GM19452 (cell line): Measurements from ENCODE around the gene AGXT.

Experiments used
- ATAC-seq: cut with Tn5 transposase; IDR thresholded peaks from one replicate; pipeline ENCODE4 v1.9.1; 2021; ENCODE audit not compliant: unreplicated experiment

Gene AGXT

DNA sequence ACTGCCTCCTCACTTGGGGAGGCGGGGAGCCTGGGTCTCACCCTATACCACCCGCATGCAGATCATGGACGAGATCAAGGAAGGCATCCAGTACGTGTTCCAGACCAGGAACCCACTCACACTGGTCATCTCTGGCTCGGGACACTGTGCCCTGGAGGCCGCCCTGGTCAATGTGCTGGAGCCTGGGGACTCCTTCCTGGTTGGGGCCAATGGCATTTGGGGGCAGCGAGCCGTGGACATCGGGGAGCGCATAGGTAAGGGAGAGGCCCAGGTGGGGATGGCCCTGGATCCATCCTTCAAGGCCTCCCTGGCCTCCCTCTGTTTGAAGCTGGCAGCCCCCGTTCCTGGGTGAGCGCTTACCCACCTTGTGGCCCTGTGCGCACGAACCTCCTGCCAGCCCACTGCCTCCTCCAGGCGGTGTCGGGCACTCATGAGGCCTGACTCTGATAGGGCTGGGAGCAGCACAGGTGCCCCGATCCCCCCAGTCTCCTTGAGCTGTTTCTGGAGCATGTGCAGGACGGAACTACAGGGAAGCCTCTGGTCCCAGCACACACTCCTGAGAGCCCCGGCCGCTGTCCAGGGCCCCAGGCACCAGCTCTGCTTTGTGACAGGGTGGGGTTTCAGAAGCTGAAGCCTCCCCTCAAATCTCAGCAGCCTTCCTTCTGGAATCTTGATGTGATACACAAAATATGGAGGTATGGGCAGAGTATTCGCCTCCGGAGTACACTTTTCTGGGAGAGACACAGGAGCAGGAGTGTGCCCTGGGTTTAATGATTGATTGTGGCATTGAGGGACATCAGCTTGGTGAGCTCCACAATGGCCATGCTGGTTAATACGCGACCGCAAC, 708 bp downstream of the AGXT start:
- ATAC-seq, result no peak

DNA sequence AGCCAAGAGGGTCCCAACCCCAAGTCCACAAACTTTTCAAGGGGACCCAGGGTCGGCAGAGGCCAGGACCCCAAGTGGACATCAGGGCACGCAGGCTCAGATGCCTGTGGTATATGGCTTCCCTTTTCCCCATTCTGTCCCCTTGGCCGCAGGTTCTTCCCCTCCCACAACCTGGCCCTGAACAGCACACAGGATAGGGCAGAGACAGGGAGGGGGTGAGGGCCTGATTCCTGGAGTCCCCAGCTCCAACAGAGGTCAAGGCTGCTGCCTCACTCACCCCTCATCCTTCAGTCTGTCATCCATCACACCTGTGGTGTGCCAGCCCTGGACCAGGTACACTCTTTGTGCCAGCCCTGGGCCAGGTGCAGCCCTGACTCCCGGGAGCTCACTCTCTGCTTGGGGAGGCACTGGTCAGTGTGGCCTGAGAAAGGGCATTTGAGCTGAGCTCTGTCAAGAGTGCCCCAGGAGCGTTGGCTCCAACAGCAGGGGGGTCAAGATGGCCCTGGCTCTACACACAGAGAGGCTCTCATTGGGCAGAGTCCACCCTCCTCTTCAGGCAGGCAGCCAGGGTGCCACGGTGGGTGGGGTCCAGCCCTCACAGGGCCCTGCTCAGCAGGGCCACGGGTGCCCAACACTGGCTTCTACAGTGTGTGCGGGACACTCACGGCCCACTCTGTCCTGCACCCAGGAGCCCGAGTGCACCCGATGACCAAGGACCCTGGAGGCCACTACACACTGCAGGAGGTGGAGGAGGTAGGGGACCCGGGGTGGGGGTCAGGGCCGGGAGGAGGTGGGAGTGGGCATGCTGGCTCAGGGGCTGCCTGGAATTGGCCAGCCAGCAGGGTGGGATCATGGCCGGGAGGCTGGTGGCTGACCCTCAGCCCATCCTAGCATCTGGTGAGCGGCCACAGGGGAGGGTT, 1.6 kb downstream of the AGXT start:
- no peak for ATAC-seq

GRCh38 chr2:240871071-240871958, 2.7 kb downstream of the AGXT start:
- no peak for ATAC-seq

DNA sequence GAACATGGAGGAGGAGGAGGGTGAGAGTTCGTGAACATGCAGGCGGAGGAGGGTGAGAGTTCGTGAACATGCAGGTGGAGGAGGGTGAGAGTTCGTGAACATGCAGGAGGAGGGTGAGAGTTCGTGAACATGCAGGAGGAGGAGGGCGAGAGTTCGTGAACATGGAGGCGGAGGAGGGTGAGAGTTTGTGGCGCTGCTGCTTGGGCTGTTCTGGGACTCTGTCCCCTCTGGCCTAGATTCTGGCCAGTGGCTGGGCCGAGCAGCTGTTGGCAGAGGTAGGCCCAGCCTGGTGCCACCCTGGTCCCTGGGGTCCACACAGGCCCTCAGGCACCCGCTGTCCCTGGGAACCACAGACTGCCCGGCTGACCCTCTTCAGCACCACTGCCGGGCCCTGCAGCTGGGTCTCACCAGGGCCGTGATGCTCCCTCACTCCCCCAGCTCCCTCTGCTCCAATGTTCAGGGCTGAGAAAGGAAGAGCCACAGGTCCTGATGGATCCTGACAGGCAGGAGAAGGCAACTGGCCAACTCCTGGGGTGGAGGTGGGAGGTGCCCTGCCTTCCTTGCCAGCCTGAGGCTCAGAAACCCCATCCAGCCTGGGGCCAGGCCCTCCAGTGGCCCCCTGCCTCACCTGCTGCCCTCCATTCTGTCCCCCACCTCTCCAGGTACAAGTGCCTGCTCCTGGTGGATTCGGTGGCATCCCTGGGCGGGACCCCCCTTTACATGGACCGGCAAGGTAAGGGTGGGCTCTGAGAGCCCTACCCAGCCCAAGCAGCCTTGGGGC, 3.9 kb downstream of the AGXT start:
- no peak for ATAC-seq

DNA sequence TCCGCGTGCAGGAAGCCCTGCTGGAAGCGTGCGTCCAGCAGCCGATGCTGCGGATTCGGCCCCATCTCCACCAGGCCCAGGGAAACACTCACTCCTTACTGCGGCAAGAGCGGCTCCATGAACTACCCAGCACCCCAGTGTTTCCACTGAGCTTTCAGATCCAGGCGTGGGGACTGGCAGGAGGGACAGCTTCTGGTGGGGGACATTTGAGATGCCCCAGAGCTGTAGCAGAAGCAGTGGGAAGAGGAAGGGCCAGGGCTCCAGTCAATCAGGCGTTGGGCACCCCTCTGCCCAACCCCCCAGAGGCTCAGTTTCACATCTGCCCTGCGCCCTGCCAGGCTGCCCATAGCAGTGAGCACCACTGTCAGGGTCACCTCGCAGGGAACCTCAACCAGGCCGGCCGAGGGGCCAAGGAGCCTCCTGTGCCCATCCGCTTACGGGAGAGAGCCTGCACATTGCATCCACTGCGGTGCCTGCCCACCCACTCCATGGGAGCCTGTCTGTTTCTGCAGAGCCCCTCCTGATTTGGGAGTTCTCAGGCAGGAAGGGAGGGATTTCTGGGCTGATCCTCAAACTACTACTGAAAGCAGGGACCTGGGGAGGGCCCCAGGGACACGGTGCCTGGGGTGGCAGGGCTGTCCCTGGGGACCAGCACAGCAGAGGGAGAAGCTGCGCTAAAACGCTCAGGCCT, 4.6 kb downstream of the AGXT start:
- ATAC-seq, result no peak

- ATAC-seq, result no peak
These were observed 5.4 kb downstream of the AGXT start for GRCh38 chr2:240873805-240874714.

- ATAC-seq, result no peak
These were observed 6.1 kb downstream of the AGXT start for GRCh38 chr2:240874715-240875227.

DNA sequence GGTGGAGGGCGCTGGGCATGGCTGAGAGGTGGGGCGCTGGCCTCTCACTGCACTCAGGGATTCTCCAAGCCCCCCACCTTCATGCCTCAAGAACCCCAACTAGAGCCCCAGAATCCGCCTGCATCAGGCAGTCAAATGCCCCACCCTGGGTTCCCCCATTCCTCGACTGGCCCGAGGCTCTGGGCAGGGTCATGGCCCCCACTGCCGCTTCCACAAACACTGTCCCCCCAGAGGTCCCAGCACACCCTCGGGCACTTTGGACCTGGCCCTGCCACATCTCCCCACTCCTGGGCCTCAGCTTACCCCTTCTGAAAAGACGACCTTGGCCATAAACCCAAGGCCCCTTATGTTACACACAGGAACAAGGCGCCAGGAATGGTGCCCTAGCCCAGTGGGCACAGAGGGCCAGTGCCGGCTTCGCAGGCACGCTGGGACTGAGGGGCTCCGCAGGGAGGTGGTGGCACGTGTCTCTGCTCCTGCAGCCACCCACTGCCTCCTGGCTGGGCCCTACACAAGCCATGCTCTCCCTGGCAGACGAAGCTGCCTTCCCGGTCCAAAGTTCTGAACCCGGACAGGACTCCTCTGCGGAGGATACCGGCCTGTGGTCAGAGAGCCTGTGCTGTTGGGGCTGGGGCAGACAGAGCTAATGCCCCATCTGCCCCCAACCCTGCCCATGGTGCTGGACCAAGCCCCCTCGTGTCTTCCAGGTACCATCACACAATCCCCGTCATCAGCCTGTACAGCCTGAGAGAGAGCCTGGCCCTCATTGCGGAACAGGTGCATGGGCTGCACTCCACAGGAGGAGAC, 6.8 kb downstream of the AGXT start:
- ATAC-seq, result no peak

DNA sequence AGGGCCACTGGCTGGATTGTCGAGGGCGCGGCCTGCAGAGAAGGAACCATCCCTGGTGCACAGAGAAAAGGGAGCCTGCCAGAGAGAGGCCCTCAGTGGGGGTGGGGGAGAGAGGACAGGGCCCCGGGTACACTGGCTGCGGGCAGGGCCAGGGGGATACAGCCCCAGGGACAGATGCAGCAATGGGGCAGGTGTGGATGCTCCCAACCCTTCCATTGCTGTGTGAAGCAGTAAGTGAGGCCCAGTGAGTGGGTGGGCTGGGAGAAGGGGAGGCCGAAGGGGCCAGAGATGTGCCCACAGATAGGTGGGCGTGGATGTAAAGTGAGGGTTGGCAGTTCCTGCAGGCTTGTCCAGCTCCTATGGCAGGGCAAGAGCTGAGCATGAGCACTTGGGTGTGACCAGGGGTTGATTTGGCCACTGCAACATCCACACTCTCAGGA, 7.4 kb downstream of the AGXT start:
- ATAC-seq, result no peak

- no peak for ATAC-seq
These were observed 8.0 kb downstream of the AGXT start for GRCh38 chr2:240876475-240877251.

DNA sequence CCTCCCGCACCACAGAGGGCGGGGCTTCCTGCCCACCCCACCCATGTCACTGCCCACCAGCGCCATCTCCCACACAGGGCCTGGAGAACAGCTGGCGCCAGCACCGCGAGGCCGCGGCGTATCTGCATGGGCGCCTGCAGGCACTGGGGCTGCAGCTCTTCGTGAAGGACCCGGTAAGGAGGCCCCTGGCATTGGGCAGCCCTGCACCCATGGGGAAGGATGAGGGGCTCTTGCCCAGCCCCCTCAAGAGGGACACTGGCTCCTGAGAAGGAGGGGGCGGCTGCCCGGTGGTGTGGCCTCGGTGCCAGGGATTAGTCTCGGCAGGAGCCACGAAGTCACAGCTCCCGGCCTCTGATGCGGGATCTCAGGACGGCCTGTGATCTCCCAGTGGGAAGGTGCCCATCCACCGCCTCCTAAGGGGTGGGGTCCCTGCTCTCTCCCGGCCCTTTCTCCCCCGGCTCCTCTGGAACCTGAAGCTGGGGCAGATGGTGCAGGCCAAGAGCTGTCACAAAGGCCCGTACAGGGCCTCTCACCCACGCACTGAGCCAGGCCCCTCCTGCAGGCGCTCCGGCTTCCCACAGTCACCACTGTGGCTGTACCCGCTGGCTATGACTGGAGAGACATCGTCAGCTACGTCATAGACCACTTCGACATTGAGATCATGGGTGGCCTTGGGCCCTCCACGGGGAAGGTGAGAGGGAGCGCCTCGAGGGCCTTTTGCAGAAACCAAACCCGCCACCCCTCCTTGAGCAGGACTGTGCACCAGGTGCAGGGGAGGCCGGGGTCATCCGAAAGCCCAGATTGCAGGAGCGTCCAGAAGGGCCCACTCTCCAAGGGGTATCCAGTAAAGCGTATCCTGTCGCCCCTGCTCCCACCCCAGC, 9.1 kb downstream of the AGXT start:
- ATAC-seq, result no peak

GRCh38 chr2:240878341-240878936, 9.8 kb downstream of the AGXT start:
- no peak for ATAC-seq

DNA sequence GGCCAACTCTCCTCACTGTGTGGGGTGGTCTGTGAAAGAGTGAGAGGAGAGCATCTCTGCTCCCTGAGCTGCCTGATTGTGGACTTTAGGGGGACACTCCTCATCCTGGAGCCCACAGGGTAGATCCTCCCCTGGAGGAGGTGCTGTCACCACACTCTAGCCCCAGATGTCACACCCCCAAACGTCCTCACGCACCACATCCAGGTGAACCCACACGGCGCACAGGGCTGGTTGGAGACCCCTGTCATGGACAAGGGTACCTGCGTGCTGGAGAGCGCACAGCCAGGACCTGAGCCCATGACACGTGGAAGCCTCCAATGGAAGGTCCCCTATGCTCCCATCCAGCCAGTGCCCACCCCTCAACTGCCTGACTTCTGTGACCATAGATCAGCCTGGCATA, 10.5 kb downstream of the AGXT start:
- no peak for ATAC-seq

DNA sequence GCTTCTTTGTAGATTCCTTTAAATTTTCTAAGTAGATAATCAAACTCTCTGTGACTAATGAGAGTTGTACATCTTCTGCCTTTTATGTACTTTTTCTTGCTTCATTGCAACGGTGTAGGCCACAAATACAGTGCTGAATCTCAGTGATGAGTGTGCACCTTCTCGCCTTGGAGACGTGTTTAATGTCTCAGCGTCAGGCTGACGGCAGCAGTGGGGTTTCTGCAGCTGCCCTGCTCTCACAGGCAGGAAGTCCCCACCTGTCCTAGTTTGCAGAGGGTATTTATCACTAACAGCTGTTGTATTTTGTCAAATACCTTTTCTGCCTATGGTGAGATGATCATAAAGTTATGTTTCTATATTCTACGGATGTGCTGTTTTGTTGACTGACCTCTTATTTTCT, 13.3 kb downstream of the AGXT start:
- no peak for ATAC-seq

- ATAC-seq, result no peak
These were observed 15.6 kb downstream of the AGXT start for GRCh38 chr2:240884221-240884620.
